HCT116 (cell line): ENCODE measurements around the gene HSP90AA1. TPM values are rescaled to one million over a fixed set of nuclear protein-coding genes. Genes with fewer than 3 reads are reported as not detected.

Experiments
- ATAC-seq: fragments of 200-7000 bp; cut with Tn5 transposase; 2 replicates; pipeline ENCODE4 v1.9.1; 2020; ENCODE audit warnings: mild to moderate bottlenecking, moderate library complexity
- BruUV-seq: library from RNA; stranded (reverse); fragments of 400-500 nt; replicated peaks from 2 replicates; lab custom pipeline; 2021; lab: Mats Ljungman, UMichigan
- CTCF ChIA-PET: fragments of 300-600 bp; sonication (Branson Sonifier 250); formaldehyde crosslinking; loops from one replicate; lab custom pipeline; 2021; ENCODE audit warnings: antibody characterized with exemption; lab: Charles Lee
- POLR2A ChIA-PET: fragments of 300-600, 350-600 bp; sonication (Branson Sonifier 250); formaldehyde crosslinking; loops from one replicate; lab custom pipeline; 2021; ENCODE audit warnings: antibody characterized with exemption; lab: Charles Lee
- RAD21 ChIA-PET, 2 experiments: fragments of 300-600 bp; sonication (Branson Sonifier 250); formaldehyde crosslinking; loops; one replicate each; lab custom pipeline; 2023; ENCODE audit warnings: low total read pairs in 2 of 2; ENCODE audit not compliant: uncharacterized antibody in 2 of 2, unreplicated experiment in 2 of 2, low non-redundant PET in 1 of 2; lab: Charles Lee
- DNase-seq: peaks from one replicate; pipeline ENCODE4 v3.0.0-alpha.2; 2010; ENCODE audit warnings: low read depth, low spot score
- H2AFZ ChIP-seq: fragments of 200-600 bp; shearing (Covaris generic), sonication (generic); 2 replicates; pipeline ENCODE4 v1.6.1; 2017; ENCODE audit warnings: low read depth, mixed run types, mixed read lengths, antibody characterized with exemption, low read length; ENCODE audit not compliant: poor library complexity, severe bottlenecking
- H3K27ac ChIP-seq: 2 replicates; pipeline ENCODE4 v1.5.1; 2012; ENCODE audit warnings: low read depth, low read length
- H3K27me3 ChIP-seq: fragments of 200-600 bp; sonication (generic); 2 replicates; pipeline ENCODE4 v1.6.1; 2016; ENCODE audit warnings: mixed run types, low read length, mixed read lengths; ENCODE audit not compliant: insufficient read depth
- H3K36me3 ChIP-seq, 2 experiments: fragments of 200-500 bp in 1 of 2; fragments of 200-600 bp in 1 of 2; sonication (Bioruptor generic) in 1 of 2; sonication (generic) in 1 of 2; 2 replicates each; pipeline versions ENCODE4 v1.5.1 to v1.6.1; 2014 to 2016; ENCODE audit warnings: low read length in 2 of 2, inconsistent platforms in 1 of 2, mixed read lengths in 1 of 2, mixed run types in 1 of 2; ENCODE audit not compliant: insufficient read depth in 2 of 2, control insufficient read depth in 1 of 2
- H3K4me1 ChIP-seq, 2 experiments: fragments of 200-600 bp in 1 of 2; sonication (generic) in 1 of 2; 2 replicates each; pipeline versions ENCODE4 v1.5.1 to v1.6.1; 2012 to 2017; ENCODE audit warnings: low read length in 2 of 2, inconsistent platforms in 1 of 2, mild to moderate bottlenecking in 1 of 2, mixed read lengths in 1 of 2, mixed run types in 1 of 2, moderate library complexity in 1 of 2; ENCODE audit not compliant: insufficient read depth in 2 of 2, control insufficient read depth in 1 of 2
- H3K4me2 ChIP-seq: fragments of 200-600 bp; sonication (generic); 2 replicates; pipeline ENCODE4 v1.6.1; 2017; ENCODE audit warnings: mixed run types, low read length, mixed read lengths
- H3K4me3 ChIP-seq, 2 experiments: fragments of 200-600 bp in 1 of 2; sonication (generic) in 1 of 2; replicated peaks in 1 of 2; 2 replicates each; pipeline ENCODE4 v1.5.1; 2011 to 2016; ENCODE audit warnings: low read length in 2 of 2, control low read depth in 1 of 2, low read depth in 1 of 2, mild to moderate bottlenecking in 1 of 2, mixed read lengths in 1 of 2, mixed run types in 1 of 2
- H3K79me2 ChIP-seq: fragments of 200-600 bp; sonication (generic); 2 replicates; pipeline ENCODE4 v1.6.1; 2017; ENCODE audit warnings: mild to moderate bottlenecking, mixed run types, low read length, moderate library complexity, mixed read lengths; ENCODE audit not compliant: insufficient read depth
- H3K9ac ChIP-seq: fragments of 200-600 bp; sonication (generic); 2 replicates; pipeline ENCODE4 v1.6.1; 2016; ENCODE audit warnings: low read length, mixed read lengths
- H3K9me2 ChIP-seq: fragments of 200-600 bp; sonication (generic), shearing (Covaris generic); 2 replicates; pipeline ENCODE4 v1.6.1; 2017; ENCODE audit warnings: mixed run types, mild to moderate bottlenecking, moderate library complexity; ENCODE audit not compliant: insufficient read depth
- H3K9me3 ChIP-seq, 2 experiments: fragments of 200-500 bp in 1 of 2; fragments of 200-600 bp in 1 of 2; sonication (Bioruptor generic) in 1 of 2; sonication (generic) in 1 of 2; 2 replicates each; pipeline ENCODE4 v1.6.1; 2014 to 2017; ENCODE audit warnings: low read length in 2 of 2, mixed read lengths in 2 of 2, inconsistent platforms in 1 of 2, low read depth in 1 of 2, mild to moderate bottlenecking in 1 of 2, mixed run types in 1 of 2, moderate library complexity in 1 of 2; ENCODE audit not compliant: control insufficient read depth in 1 of 2, insufficient read depth in 1 of 2
- H4K20me1 ChIP-seq: fragments of 200-600 bp; sonication (generic), shearing (Covaris generic); 2 replicates; pipeline ENCODE4 v1.6.1; 2017; ENCODE audit warnings: mixed run types, mild to moderate bottlenecking, moderate library complexity; ENCODE audit not compliant: insufficient read depth
- CBX3 ChIP-seq: IDR thresholded peaks from 2 replicates; pipeline ENCODE4 v1.6.1; 2012; ENCODE audit warnings: low read depth
- CEBPB ChIP-seq: IDR thresholded peaks from 2 replicates; pipeline ENCODE4 v1.6.1; 2012; ENCODE audit warnings: low read depth
- EGR1 ChIP-seq: IDR thresholded peaks from 2 replicates; pipeline ENCODE4 v1.6.1; 2012; ENCODE audit warnings: low read depth
- ELF1 ChIP-seq: IDR thresholded peaks from 2 replicates; pipeline ENCODE4 v1.6.1; 2012; ENCODE audit warnings: low read depth, borderline replicate concordance
- EZH2 ChIP-seq: fragments of 200-600 bp; sonication (generic); IDR thresholded peaks from 2 replicates; pipeline ENCODE4 v1.6.1; 2017; ENCODE audit warnings: antibody characterized with exemption, mixed run types
- FOSL1 ChIP-seq: IDR thresholded peaks from 2 replicates; pipeline ENCODE4 v1.6.1; 2012; ENCODE audit warnings: low read depth
- MAX ChIP-seq: IDR thresholded peaks from 2 replicates; pipeline ENCODE4 v1.6.1; 2012
- POLR2A ChIP-seq: IDR thresholded peaks from 2 replicates; pipeline ENCODE4 v1.7.0; 2011; ENCODE audit warnings: borderline replicate concordance; ENCODE audit not compliant: insufficient read depth, insufficient read length; ENCODE audit errors: extremely low read depth
- POLR2AphosphoS5 ChIP-seq: IDR thresholded peaks from 2 replicates; pipeline ENCODE4 v1.6.1; 2011; ENCODE audit warnings: mild to moderate bottlenecking, low read depth, low read length, moderate library complexity
- SP1 ChIP-seq: IDR thresholded peaks from 2 replicates; pipeline ENCODE4 v1.6.1; 2012; ENCODE audit warnings: low read depth
- YY1 ChIP-seq: IDR thresholded peaks from 2 replicates; pipeline ENCODE4 v1.6.1; 2011; ENCODE audit warnings: low read length, low read depth, moderate library complexity, mild to moderate bottlenecking; ENCODE audit not compliant: insufficient replicate concordance; ENCODE audit errors: extremely low read depth
- ZBTB33 ChIP-seq: IDR thresholded peaks from 2 replicates; pipeline ENCODE4 v1.6.1; 2011; ENCODE audit warnings: mild to moderate bottlenecking, low read length, moderate library complexity; ENCODE audit not compliant: insufficient replicate concordance; ENCODE audit errors: extremely low read depth
- intact Hi-C: fragments of 100-400 bp; cut with micrococcal nuclease; formaldehyde crosslinking; loops from 2 replicates; pipeline ENCODE4 v1.10.0; 2022
- total RNA-seq: library from RNA; stranded (reverse); gene quantifications from one replicate; pipeline ENCODE4 v1.2.1, GENCODE V29; 2021; ENCODE audit not compliant: unreplicated experiment

The HSP90AA1 gene
- total RNA-seq, 1 experiment from 2014 or later: 1,380 TPM

GRCh38 chr14:102044566-102044965 is 42.3 kb downstream of the HSP90AA1 start:
- H3K4me3 ChIP-seq: no peak overlapping the region
- H4K20me1 ChIP-seq: no peaks in the 10 kb centered on the region
- H3K4me1 ChIP-seq: peaks cover 0 to 10% of the 10 kb centered on the region in 2 experiments; a peak in 2 of 4 replicates
- H3K9ac ChIP-seq: no peak overlapping the region
- no peaks in the 10 kb centered on the region for H3K27me3 ChIP-seq
- H3K79me2 ChIP-seq: no peaks in the 10 kb centered on the region
- H2AFZ ChIP-seq: no peak overlapping the region
- no peak overlapping the region for H3K4me2 ChIP-seq
- H3K27ac ChIP-seq: no peak overlapping the region
- ChIA-PET POLR2A (no interaction called here), CTCF (no interaction called here), RAD21 (no interaction called here)
- DNase-seq (no peak), ATAC-seq (no peak)
- intact Hi-C loops: no loop called here
- no TSS peak for BruUV-seq
- TF ChIP-seq POLR2AphosphoS5 (no peak), MAX (no peak), EGR1 (no peak), FOSL1 (no peak), EZH2 (no peak), POLR2A (no peak), ELF1 (no peak), SP1 (no peak)
- no peaks in the 10 kb centered on the region for H3K9me3 ChIP-seq
- H3K36me3 ChIP-seq: peaks cover 61 to 62% of the 10 kb centered on the region in 2 experiments
- no peaks in the 10 kb centered on the region for H3K9me2 ChIP-seq

- TF ChIP-seq CBX3 (no peak), YY1 (no peak), CEBPB (no peak), ZBTB33 (no peak)
- TF ChIP-seq, all 23 proteins: peak for 0
Observed at GRCh38 chr14:102043251-102044025, 43.4 kb downstream of the HSP90AA1 start.

More at GRCh38 chr14:102043251-102044025, 43.4 kb downstream of the HSP90AA1 start:
- POLR2A ChIA-PET: no interaction called here
- no peak for ATAC-seq
- no peaks in the 10 kb centered on the region for H4K20me1 ChIP-seq
- no peak overlapping the region for H2AFZ ChIP-seq
- H3K4me2 ChIP-seq: no peak overlapping the region
- CTCF ChIA-PET: no interaction called here
- H3K4me1 ChIP-seq: peaks cover 0 to 10% of the 10 kb centered on the region in 2 experiments; a peak in 2 of 4 replicates
- no peaks in the 10 kb centered on the region for H3K9me3 ChIP-seq
- H3K9me2 ChIP-seq: no peaks in the 10 kb centered on the region
- no peak overlapping the region for H3K27ac ChIP-seq
- no TSS peak for BruUV-seq
- RAD21 ChIA-PET: no interaction called here
- no peaks in the 10 kb centered on the region for H3K27me3 ChIP-seq
- H3K79me2 ChIP-seq: no peaks in the 10 kb centered on the region
- H3K4me3 ChIP-seq: no peak overlapping the region
- intact Hi-C loops: no loop called here
- DNase-seq: no peak
- H3K9ac ChIP-seq: no peak overlapping the region
- peaks cover 63% of the 10 kb centered on the region in 2 experiments for H3K36me3 ChIP-seq
